HUES48 (cell line): ENCODE data around the gene DNMT3A.

Source experiments
- H3K27ac ChIP-seq: one replicate; pipeline ENCODE4 v1.7.0; 2013; ENCODE audit warnings: low read depth, low read length, inconsistent platforms
- H3K27me3 ChIP-seq: 2 replicates; pipeline ENCODE4 v1.6.1; 2013; ENCODE audit warnings: mild to moderate bottlenecking, low read length; ENCODE audit not compliant: control insufficient read depth, insufficient read depth
- H3K36me3 ChIP-seq: 2 replicates; pipeline ENCODE4 v1.6.1; 2013; ENCODE audit warnings: low read length; ENCODE audit not compliant: control insufficient read depth, insufficient read depth
- H3K4me1 ChIP-seq: 2 replicates; pipeline ENCODE4 v1.6.1; 2013; ENCODE audit warnings: mild to moderate bottlenecking, low read length; ENCODE audit not compliant: control insufficient read depth, insufficient read depth
- H3K4me3 ChIP-seq: 2 replicates; pipeline ENCODE4 v1.5.1; 2013; ENCODE audit warnings: mild to moderate bottlenecking, low read depth, low read length
- H3K9ac ChIP-seq: 2 replicates; pipeline ENCODE4 v1.6.1; 2013; ENCODE audit warnings: mild to moderate bottlenecking, low read depth, low read length, moderate library complexity
- H3K9me3 ChIP-seq: 2 replicates; pipeline ENCODE4 v1.6.1; 2013; ENCODE audit warnings: low read length; ENCODE audit not compliant: control insufficient read depth, insufficient read depth

The DNMT3A gene

GRCh38 chr2:25198209-25198525 lies 143.6 kb downstream of the DNMT3A start:
- Histone ChIP-seq H3K9ac (no peak overlapping the region), H3K27me3 (no peaks in the 10 kb centered on the region), H3K4me3 (no peak overlapping the region), H3K36me3 (no peaks in the 10 kb centered on the region), H3K9me3 (no peaks in the 10 kb centered on the region), H3K4me1 (no peaks in the 10 kb centered on the region), H3K27ac (no peak overlapping the region)

DNA sequence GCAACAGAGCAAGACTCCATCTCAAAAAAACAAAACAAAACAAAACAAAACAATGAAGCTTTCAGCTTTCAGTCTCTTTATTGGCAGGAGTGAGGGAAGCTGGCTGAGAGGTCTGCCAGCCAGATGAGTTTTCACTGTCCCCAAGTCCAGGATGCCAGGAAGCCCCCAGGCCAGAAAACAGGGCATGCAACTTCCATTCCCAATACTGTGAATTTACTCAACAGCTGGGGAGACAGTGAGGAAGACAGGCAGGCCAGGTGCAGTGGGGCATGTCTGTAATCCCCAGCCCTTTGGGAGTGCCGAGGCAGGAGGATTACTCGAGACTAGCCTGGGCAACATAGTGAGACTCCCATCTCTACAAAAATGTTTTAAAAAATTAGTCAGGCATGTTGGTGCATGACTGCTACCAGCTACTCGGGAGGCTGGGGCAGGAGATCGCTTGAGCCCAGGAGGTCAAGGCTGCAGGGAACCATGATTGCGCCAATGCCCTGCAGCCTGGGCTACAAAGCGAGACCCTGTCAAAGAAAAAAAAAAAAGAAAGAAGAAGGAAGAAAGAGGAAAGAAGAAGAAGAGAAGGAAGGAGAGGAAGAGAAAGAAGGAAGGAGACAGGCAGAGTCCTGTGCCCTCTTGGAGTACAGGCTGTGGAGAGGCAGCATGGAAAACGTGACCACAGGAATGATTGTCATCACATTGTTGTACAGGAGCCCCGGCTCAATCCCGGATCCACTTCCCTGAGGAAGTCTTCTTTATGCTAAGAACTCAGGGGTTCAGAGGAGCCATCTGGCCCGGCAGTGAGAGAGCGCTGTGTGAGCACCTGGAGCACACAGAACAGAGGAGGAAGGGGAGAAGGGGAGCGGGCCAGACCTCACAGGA lies 144.2 kb downstream of the DNMT3A start:
- Histone ChIP-seq H3K27me3 (no peaks in the 10 kb centered on the region), H3K27ac (no peak overlapping the region), H3K36me3 (no peaks in the 10 kb centered on the region), H3K4me3 (no peak overlapping the region), H3K4me1 (no peaks in the 10 kb centered on the region), H3K9ac (no peak overlapping the region), H3K9me3 (no peaks in the 10 kb centered on the region)

DNA sequence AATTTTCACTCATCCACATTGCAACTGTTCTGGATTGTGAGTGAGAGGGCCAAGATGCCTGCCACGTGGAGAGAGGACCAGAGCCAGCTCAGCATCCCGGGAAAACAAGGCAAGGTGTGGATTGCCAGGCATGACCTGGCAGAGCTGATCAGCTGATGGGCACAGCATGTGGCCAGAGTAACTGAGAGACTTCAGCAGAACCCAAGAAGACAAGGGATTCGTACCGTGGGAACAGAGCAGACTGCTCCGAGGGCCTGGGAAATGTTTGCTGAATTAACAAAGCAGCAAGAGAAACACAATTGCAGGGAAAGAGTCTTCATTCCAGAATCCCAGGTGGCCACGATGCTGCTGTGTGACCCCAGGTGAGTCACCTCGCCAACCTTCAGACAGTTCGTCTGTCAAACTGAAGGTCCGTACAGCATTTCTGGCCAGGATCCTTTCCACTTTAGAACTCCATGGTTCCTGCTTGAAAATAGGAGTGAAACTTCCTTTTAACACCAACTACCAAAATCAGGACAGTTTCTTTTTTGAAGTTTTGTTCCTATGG lies 147.1 kb downstream of the DNMT3A start:
- H3K9ac ChIP-seq: no peak overlapping the region
- H3K4me3 ChIP-seq: no peak overlapping the region
- H3K9me3 ChIP-seq: no peaks in the 10 kb centered on the region
- no peaks in the 10 kb centered on the region for H3K4me1 ChIP-seq
- H3K36me3 ChIP-seq: no peaks in the 10 kb centered on the region
- peak overlapping the region; percentile 43 for H3K27ac ChIP-seq
- H3K27me3 ChIP-seq: no peaks in the 10 kb centered on the region

GRCh38 chr2:25190536-25190935 lies 151.2 kb downstream of the DNMT3A start:
- no peaks in the 10 kb centered on the region for H3K4me1 ChIP-seq
- H3K4me3 ChIP-seq: no peak overlapping the region
- H3K9ac ChIP-seq: no peak overlapping the region
- no peaks in the 10 kb centered on the region for H3K36me3 ChIP-seq
- no peak overlapping the region for H3K27ac ChIP-seq
- H3K9me3 ChIP-seq: no peaks in the 10 kb centered on the region
- no peaks in the 10 kb centered on the region for H3K27me3 ChIP-seq

GRCh38 chr2:25188405-25188804 lies 153.3 kb downstream of the DNMT3A start:
- no peaks in the 10 kb centered on the region for H3K27me3 ChIP-seq
- no peaks in the 10 kb centered on the region for H3K4me1 ChIP-seq
- no peak overlapping the region for H3K9ac ChIP-seq
- H3K4me3 ChIP-seq: no peak overlapping the region
- H3K36me3 ChIP-seq: no peaks in the 10 kb centered on the region
- no peaks in the 10 kb centered on the region for H3K9me3 ChIP-seq
- no peak overlapping the region for H3K27ac ChIP-seq

GRCh38 chr2:25187729-25188350 lies 153.9 kb downstream of the DNMT3A start:
- Histone ChIP-seq H3K9ac (no peak overlapping the region), H3K36me3 (no peaks in the 10 kb centered on the region), H3K27me3 (no peaks in the 10 kb centered on the region), H3K4me1 (no peaks in the 10 kb centered on the region), H3K4me3 (no peak overlapping the region), H3K9me3 (no peaks in the 10 kb centered on the region), H3K27ac (no peak overlapping the region)

- H3K9ac ChIP-seq: no peak overlapping the region
- no peaks in the 10 kb centered on the region for H3K27me3 ChIP-seq
- no peak overlapping the region for H3K27ac ChIP-seq
- no peak overlapping the region for H3K4me3 ChIP-seq
- no peaks in the 10 kb centered on the region for H3K36me3 ChIP-seq
- H3K9me3 ChIP-seq: no peaks in the 10 kb centered on the region
- H3K4me1 ChIP-seq: no peaks in the 10 kb centered on the region
Observed at GRCh38 chr2:25184254-25184653, 157.5 kb downstream of the DNMT3A start.

DNA sequence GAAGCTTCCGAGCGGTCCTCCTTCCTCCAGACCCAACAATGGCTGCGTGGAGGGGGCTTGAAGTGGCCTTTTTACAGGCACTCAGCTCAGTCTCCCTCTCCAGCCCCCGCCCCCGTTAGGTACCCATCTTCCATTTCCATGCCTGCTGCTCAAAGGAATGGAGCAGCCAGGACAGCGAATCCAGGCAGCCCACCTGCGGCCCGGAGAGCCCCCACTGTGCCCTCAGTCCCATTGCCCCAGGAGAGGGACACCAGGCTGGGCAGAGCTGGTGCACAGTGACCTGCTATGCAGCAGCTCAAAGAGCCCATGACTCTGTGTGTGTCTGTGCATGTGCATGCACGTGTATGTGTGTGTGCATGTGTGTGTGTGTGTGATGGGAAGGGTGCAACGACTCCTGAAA lies 162.7 kb downstream of the DNMT3A start:
- Histone ChIP-seq H3K9me3 (no peaks in the 10 kb centered on the region), H3K27ac (no peak overlapping the region), H3K9ac (no peak overlapping the region), H3K4me3 (no peak overlapping the region), H3K27me3 (no peaks in the 10 kb centered on the region), H3K36me3 (no peaks in the 10 kb centered on the region), H3K4me1 (no peaks in the 10 kb centered on the region)
